Stimulated activated CD8-positive, alpha-beta memory T cell treated with anti-CD3 and anti-CD28 coated beads, Interleukin-2, amount 100 ng/mL, for 1 hour (primary cell): ENCODE data around the gene ENG.
A peak's percentile ranks its signal among the peaks of the same experiment; 100 is the strongest.

Source experiments
- DNase-seq, 2 donors: peaks; one replicate each; pipeline ENCODE4 v3.0.0-alpha.2; 2020; ENCODE audit warnings: low read depth in 2 of 2

Gene ENG

DNA sequence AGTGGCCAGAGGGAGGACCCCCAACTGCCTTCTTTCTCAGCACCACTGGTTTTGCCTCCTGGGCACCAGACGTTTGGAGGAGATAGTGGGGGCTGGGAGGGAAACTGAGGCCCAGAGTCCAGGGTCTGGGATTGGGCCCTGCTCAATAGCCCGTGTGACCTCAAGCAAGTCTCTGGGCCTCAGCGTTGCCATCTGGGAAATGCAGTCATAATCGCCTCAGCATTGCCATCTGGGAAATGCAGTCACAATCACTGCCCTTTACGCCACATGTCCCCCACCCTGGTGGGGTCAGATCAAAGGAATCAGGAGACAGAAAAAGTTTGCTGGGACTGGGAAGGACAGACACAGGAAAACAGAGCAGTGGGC is 77.6 kb downstream of the ENG start:
- DNase-seq, result no peak

GRCh38 chr9:127776195-127776923 is 78.1 kb downstream of the ENG start:
- peak; percentile 48 to 64 for DNase-seq

DNA sequence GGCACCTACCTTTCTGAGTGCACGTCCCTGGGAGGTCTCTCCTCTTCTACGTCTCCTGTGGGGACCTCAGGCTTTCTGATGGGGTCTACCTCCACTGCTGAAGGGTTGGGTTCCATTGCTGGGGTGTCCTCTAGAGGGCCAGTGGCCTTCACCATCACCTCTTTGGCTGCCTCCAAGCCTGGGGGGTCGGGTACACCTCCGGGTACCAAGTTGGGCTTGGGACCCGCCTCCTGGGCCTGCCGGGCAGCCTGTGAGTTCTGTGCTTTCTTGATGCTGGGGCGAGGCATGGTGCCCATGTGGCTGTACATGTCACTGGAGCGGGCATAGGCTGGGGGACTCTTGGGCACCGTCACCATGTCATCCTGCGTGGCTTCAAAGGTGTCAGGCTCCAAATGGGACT is 80.5 kb downstream of the ENG start:
- DNase-seq, result no peak

- no peak for DNase-seq
These were observed 81.2 kb downstream of the ENG start for GRCh38 chr9:127773272-127773671.

- DNase-seq, result no peak
These were observed 81.9 kb downstream of the ENG start for GRCh38 chr9:127772603-127773002.

DNA sequence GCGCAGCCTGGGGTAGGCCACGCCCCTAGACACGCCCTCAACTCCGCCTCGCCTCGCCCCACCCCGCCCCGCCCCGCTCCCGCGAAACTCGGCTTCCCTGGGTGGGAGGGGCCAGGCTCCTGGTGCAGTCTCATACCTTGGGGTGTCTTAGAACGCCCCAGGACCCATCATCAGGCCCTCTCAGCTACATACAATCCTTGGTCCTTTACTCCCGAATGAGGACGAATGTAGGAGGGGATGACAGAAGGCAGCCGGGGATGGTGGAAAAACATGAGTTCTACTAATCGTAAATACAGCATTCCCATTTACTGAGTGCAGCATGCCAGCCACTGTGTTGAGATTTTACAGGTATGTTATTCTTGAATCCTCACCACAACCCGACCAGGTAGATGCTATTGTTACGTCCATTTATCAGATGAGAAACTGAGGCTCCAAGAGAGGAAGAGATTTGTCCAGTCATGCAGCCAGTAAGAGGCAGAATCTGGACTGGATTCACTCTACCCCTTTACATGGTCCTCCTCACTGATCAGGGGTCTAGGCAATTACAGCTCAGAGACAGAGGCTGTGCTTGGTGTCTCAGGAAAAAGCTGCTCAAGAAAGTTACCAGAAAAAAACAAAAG is 82.8 kb downstream of the ENG start:
- DNase-seq, result no peak

DNA sequence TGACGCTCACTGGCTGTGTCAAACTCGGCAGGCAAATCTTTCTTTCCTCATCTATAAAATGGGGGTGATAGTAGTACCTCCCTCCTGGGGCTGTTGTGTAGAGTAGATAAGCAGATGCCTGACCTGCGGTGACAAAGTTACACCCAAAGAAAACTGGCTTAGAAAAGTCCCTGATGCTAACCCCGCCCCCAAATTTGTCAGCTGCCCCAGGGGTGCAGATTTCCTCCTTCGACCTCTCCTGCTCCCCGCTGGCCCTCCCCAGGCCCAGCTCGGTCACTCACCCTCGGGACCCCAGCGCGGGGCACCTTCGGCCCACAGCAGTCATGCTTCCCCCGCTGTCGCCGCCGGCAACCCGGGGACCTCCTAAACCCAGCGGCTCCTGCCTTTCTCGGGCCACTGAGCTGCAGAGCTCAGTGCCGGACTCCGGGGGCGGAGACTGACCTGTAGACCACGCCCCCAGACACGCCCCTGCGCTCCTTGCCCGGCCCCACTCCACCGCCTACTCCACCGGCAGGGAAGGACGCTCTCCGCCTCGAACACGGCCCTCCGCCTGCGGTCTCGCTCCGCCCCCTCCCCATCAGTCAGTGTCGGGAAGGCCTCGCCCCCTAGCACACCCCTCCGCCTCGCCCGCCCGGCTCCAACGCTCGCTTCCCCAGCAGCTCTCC is 83.4 kb downstream of the ENG start:
- peak; percentile 87 to 94 for DNase-seq

GRCh38 chr9:127770583-127770904 is 83.9 kb downstream of the ENG start:
- no peak for DNase-seq

GRCh38 chr9:127769929-127770582 is 84.4 kb downstream of the ENG start:
- DNase-seq, result no peak

DNA sequence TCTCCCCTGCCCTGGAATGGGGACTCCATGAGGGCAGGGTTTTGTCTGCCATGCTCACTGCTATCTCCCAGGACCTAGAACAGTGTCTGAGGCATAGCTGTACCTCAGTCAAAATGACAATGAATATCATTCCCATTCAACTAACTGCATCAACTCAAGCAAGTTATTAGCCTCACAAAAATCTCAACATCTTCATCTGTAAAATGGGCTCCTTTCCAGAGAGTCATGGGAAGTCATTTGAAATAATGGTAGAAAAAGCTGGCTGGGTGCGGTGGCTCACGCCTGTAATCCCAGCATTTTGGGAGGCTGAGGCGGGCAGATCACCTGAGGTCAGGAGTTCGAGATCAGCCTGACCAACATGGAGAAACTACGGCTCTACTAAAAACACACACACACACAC is 85.4 kb downstream of the ENG start:
- DNase-seq, result no peak

DNA sequence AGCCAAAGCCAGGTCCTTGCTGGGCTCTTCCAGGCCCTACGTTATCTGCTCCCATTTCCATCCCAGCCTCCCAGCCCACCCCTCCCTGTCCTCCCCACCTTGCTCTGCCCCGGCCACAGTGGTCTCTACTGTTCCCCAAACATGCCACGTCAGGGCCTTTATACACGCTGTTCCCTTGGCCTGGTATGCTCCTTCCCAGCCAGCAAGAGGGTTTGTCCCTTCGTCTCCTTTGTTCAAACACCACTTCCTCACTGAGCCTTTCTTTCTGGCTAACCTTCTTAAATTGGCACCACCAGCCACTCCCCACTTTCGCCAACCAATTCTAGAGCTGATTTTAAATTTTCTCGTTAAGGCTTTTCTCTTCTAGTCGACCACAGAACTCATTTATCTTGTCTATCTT is 85.8 kb downstream of the ENG start:
- no peak for DNase-seq

DNA sequence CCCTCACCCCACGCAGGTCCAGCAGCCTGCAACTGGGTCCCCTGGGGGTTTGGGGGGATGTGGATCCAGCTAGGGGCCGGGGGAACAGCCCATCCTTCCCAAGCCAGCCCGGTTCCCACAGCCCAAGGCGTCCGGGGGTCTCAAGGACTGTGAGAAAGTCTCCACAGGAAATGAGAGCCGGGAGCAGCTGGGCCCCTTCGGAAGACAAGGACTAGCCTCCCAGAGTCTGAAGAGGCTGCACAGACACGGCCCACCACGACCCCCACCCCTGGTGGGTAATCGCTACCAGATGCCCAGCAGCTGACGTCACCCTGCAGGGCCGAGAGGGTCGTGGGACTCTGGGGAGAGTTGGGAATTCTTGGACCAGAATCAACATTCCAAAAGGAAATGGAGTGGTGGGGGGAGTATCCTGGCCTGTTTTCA is 86.5 kb downstream of the ENG start:
- no peak for DNase-seq

- no peak for DNase-seq
These were observed 87.0 kb downstream of the ENG start for GRCh38 chr9:127767410-127767809.

DNA sequence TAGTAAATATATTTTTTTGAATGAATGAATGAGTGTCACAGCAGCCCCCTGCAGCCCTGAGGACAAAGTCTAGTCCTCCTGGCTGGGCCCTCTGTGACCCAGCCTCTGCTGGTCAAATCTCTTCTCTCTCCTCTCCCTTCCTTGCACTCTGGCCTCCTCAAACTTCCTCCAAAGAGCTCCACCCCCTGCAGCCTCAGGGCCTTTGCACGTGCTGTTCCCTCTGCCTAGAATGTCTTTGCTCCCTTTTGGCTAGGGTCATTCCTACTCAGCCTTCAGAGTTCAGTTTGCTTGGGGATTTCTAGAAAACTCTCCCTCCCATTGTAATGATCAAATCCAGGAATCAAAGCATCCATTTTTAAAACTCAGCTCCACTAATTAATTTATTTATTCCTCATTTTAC is 89.0 kb downstream of the ENG start:
- no peak for DNase-seq
